Measurements from ENCODE around the gene PHF20.
"Not testable (repeated sequence)": the region's sequence is repeated elsewhere in the genome, so short reads cannot be mapped to it uniquely, and the experiment has no call there.

Gene PHF20

GRCh38 chr20:35888657-35889056 is 116.8 kb downstream of the PHF20 start:
- no peak for DNase-seq

DNA sequence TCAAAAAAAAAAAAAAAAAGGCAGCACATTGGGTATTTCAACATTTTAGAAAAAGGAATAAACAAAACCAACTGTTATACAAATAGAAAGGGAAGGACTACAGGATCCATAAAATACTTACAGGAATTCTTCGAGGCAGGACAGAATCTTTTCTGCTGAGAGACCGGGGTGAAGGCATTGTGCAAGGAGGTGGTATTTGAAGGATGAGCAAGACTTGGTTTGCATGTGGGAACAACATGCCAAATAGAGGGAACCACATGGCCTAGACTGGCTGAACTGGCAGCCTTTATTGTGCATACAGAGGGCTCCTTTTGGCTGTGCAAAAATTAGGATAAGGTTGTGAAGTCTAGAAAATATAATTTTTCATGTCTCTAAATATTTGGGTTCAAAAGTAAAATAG is 119.6 kb downstream of the PHF20 start:
- no peak for DNase-seq

- DNase-seq = no peak
Measured at GRCh38 chr20:35892871-35893270, 121.1 kb downstream of the PHF20 start.

DNA sequence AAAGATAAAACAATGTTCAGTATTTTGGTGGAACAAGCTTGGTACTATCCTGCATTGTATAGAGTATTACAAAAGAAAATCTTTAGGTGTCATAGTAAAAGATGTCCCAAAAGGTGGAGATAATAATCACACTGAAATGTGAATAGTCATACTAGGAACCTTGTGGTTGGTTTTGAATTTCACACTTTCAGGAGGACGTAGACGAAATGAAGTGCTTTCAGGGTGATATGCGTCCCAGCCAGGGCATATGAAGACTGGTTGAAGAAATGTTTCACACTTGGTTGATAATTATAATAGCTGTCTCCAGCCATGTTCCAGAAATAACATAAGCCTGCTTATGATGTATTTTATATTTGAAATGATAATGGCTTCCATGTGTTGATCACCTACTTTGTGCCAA is 122.1 kb downstream of the PHF20 start:
- no peak for DNase-seq

- not testable (repeated sequence) for DNase-seq
Measured at GRCh38 chr20:35895516-35895915, 123.7 kb downstream of the PHF20 start.

DNA sequence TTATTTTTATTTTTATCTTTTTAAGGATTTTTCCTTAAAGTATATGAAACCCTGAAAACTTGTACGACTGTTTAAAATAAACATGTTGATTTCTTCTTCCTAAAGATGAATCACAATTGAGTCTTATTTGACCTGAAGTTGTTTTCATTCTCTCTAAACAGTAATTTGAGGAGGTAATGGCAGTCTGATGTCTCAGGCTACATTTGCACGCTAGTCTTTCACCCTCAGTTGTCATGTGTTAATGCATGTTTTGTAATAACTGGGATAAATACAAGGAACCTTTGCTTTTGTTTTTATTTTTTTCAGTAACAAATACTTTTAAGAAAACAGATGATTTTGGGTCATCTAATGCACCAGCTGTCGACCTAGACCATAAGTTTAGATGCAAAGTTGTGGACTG is 127.2 kb downstream of the PHF20 start:
- no peak for DNase-seq

DNA sequence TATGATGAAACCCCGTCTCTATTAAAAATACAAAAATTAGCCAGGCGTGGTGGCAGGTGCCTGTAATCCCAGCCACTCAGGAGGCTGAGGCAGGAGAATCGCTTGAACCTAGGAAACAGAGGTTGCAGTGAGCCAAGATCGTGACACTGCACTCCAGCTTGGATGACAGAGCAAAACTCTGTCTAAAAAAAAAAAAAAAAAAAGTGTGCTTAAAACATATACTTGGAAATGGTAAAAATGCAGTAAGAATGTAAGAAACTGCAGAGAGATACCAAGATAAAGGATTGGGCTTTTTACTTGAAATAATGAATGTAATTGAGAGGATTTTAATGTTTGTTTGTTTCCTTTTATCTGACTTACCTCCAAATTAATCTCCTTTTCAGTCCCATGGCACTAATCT is 129.4 kb downstream of the PHF20 start:
- DNase-seq = not testable (repeated sequence)

GRCh38 chr20:35901678-35902544 is 130.1 kb downstream of the PHF20 start:
- no peak for DNase-seq

DNA sequence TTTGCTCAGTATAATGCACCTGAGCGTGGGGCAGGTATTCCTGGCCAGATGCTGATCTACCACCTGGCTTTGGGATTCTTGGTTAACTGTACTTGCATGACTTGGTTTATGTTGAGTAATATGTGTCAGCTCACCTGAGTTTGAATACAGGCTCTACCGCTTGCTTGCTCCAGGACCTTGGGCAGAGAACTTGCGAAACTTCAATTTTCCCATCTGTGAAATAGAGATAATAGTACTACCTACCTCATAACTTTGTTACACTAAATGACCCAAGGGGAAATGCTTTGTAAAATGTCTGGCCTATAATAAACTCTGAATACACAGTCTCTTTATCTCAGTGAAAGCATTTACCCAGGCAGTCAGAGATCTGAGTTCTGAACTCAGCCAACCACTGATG is 130.7 kb downstream of the PHF20 start:
- no peak for DNase-seq

DNA sequence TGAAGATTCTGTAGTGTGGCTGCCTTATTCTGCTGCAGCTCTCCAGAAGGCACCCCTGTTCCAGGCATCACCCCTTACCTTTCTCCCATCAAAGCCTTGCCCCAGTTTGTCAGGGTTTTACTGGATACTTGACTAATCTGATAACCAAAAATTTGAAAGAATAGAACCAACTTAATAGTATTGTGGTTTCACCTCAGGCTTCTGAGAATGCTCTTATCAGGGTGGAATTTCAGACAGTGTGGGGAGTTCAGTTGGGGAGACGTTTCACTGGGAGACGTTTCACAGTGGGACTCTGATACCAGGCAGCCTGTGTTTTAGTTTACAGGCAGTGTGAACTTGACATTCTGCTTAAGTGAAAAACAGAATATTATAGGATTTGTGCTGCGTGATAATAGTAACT is 132.0 kb downstream of the PHF20 start:
- no peak for DNase-seq

- no peak for DNase-seq
Measured at GRCh38 chr20:35904982-35905663, 133.3 kb downstream of the PHF20 start.

- DNase-seq = no peak
Measured at GRCh38 chr20:35907017-35907701, 135.3 kb downstream of the PHF20 start.

DNA sequence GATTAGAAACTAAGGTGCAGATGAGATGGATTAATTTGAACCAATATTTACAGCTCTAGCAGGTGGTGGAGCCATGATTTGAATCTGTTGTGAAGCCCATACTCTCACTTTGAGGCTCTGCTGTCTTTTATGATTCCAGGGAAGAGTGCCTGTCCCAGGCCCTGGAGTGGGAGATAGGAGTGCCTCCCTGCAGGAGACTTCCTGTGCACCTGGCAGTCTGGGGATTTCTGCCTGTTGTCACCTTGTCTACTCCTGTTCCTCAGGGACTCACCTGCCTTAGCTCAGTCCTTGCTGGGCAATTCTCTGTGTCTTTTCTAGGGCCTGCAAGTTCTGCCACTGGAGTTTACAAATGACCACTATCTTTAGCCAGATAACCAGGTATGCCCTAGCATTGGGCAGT is 136.2 kb downstream of the PHF20 start:
- no peak for DNase-seq

DNA sequence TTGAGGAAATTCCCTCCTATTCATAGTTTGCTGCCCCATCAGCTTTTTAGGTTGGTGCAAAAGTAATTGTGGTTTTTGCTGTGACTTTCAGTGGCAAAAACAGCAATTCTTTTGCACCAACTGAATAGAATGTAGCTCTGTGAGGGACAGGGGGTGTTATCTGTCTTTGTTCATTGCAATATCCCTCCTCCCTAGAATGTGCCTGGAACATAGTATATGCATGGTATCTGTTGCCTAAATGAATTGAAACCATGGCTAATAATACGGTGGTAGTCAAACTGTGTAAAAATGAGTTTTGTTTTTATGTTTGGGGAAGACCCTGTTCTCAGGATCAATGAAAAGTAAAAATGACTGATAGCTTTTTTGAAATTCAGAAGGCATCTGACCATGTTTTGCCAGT is 137.4 kb downstream of the PHF20 start:
- no peak for DNase-seq

DNA sequence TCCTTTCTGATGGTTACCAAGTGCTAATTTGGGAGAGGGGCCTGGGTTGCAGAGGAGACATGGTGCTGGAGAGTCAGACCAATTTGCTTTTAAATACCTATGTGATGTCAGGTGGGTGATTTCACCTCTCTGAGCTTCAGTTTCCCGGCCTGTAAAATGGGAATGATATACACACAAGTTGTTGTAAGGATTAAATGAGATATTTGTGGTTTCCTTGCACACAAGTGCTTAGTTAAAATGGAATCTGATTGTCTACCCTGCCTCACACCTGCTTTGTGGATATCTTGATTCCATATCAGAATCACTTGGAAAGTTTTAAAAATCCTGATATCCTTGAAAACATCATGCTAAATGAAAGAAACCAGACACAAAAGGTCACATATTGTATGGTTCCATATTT is 138.0 kb downstream of the PHF20 start:
- no peak for DNase-seq

GRCh38 chr20:35910254-35910653 is 138.4 kb downstream of the PHF20 start:
- DNase-seq = no peak

- DNase-seq = no peak
Measured at GRCh38 chr20:35912881-35913280, 141.1 kb downstream of the PHF20 start.

- no peak for DNase-seq
Measured at GRCh38 chr20:35917077-35917476, 145.3 kb downstream of the PHF20 start.

DNA sequence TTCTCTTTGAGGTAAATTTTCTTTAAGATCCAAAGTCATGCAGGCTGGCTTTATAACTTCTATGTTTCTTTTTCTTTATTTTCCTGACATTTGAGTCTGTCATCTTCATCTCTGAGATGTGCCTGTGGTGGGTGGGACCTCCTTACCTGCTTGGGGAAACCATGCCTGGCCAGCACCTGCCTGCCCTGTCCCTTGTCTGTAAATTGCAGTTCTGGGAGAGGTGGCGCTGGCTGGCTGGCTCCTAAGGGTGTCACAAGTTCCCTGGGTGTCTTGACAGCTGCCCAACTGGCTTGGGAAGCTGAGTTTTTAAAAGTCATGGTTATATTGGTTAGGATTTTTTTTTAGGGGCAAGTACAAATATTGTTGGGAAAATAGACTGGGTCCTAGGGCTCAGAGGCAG is 146.2 kb downstream of the PHF20 start:
- DNase-seq = no peak

- DNase-seq = no peak
Measured at GRCh38 chr20:35920523-35920922, 148.7 kb downstream of the PHF20 start.

DNA sequence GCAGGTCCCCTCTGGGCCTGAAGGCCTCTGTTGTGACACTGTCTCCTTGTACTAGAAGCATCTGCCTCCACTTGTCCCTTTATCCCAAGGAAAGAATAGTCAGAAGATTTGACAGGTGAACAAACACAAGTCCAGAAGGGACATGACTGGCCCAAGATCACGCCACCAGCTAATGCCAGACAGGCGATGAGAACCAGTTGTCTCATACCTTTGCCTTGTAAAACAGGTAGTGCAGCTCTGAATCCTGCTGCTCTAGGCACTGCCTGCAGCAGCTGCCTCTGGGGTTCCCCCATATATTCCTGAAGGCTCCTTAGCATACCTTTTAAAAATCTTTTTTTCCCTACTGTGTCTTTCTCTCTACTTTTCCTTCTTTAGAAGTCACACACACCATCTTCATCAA is 157.5 kb downstream of the PHF20 start:
- no peak for DNase-seq

DNA sequence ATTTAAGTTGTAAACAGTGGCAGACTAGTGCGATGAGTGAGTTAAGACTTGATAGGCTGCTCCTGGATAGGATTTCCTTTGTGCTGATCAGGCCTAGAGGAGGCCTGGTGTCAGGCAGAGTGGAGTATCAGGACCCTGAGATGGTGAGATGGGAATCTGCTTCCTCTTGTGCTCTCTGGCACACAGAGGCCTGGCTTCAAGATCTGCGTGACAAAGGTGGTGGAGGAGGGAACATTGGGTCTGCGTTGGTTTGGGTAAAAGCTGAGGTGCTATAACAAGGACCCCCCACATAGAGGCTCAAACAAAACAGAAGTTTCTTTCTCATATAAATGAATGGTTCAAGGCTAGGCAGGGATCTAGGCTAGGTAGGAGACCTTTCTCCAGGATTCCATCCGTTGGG is 162.2 kb downstream of the PHF20 start:
- DNase-seq = no peak

DNA sequence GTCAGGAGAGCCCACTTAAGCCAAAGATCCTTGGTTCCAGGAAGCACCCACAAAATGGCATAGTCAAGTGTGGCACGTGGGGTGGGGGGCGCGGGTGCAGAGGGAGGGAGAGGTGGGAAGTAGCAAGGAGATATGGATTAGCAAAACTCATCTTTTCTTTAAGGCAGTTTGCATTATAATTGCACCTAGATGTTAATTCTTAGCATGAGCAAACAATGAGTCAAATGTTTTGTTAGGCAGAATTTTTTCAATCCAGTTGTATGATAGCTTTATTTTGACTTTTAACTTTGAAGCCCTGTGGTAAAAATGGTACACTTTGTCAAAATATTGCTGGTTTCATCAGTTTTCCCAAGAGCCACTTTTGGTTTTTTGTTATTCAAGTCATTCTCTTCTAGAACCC is 167.4 kb downstream of the PHF20 start:
- DNase-seq = no peak

- DNase-seq = no peak
Measured at GRCh38 chr20:35941620-35942019, 169.8 kb downstream of the PHF20 start.

Data from NCI-H187 treated with DMSO at 0.1 percent for 48 hours (cell line).